Measurements from ENCODE around the gene PIGK. TPM values are rescaled to one million over a fixed set of nuclear protein-coding genes. Genes with fewer than 3 reads are reported as not detected.

Gene PIGK
- total RNA-seq (2022) (22.9 TPM in 2 replicates), Bru-seq, nascent RNA (percentile 58 among the genes with signal in this experiment), BruChase-seq, experiment 1, labeled RNA remaining after a 6-hour chase (percentile 54 among the genes with signal in this experiment), BruChase-seq, experiment 2, labeled RNA remaining after a 2-hour chase (percentile 54 among the genes with signal in this experiment)
- long read RNA-seq, full-length matches to known transcripts = 59 of 71 reads
- long read RNA-seq, partial matches to known transcripts = 2 of 71 reads
- long read RNA-seq, other reads (novel, unspliced or antisense) = 10 of 71 reads

GRCh38 chr1:77219166-77219887 lies at the start of gene PIGK:
Gene PIGK (minus strand): TSS chr1:77219430. CDS start chr1:77219402, 28 bp downstream.
- ChIA-PET CTCF (interaction anchor here (0.5 to 1.7 kb wide), 4 partner anchors 65 to 1079 kb away, joined by 3 to 4 read pairs (median 4); no protein-coding TSS in a partner anchor), POLR2A (interaction anchor here (0.6 to 2.5 kb wide), 16 partner anchors 9 to 1433 kb away, joined by 3 to 8 read pairs (median 4); partner anchors contain the start of gene RABGGTB)
- peak within 1 kb of the TSS; percentile 94 for H3K4me3 Mint-ChIP-seq (ENCODE audit: unreplicated experiment)
- no peaks in the 10 kb centered on the region for H3K27me3 Mint-ChIP-seq (ENCODE audit: insufficient read depth, unreplicated experiment)
- H3K36me3 Mint-ChIP-seq (ENCODE audit: insufficient read depth, unreplicated experiment) = no peaks in the 10 kb centered on the region
- no peaks in the 10 kb centered on the region for H3K9me3 Mint-ChIP-seq (ENCODE audit: unreplicated experiment)
- H3K27ac Mint-ChIP-seq (ENCODE audit: low read depth, unreplicated experiment) = peak within 1 kb of the TSS; percentile 77
- DNase-seq (ENCODE audit: unreplicated experiment) = peak; percentile 88
- intact Hi-C loops (cut with micrococcal nuclease) = loop anchor here (2.0 kb wide), 2 partner anchors 313 to 463 kb away; partner anchors contain the start of gene ZZZ3
- no peak for TF ChIP-seq CTCF (IDR thresholded peaks at IDR 0.05; ENCODE audit: unreplicated experiment)
- no TSS peak for BruUV-seq (replicated peaks)
- peaks cover 23% of the 10 kb centered on the region for H3K4me1 Mint-ChIP-seq (ENCODE audit: insufficient read depth, unreplicated experiment)

- no peak overlapping the region for H3K4me3 Mint-ChIP-seq (ENCODE audit: unreplicated experiment)
- TF ChIP-seq CTCF (IDR thresholded peaks at IDR 0.05; ENCODE audit: unreplicated experiment) = no peak
- H3K27ac Mint-ChIP-seq (ENCODE audit: low read depth, unreplicated experiment) = no peak overlapping the region
- no peak for DNase-seq (ENCODE audit: unreplicated experiment)
- intact Hi-C loops (cut with micrococcal nuclease) = no loop called here
- H3K27me3 Mint-ChIP-seq (ENCODE audit: insufficient read depth, unreplicated experiment) = peaks cover 20% of the 10 kb centered on the region
- no peaks in the 10 kb centered on the region for H3K4me1 Mint-ChIP-seq (ENCODE audit: insufficient read depth, unreplicated experiment)
- CTCF ChIA-PET = interaction anchor here (0.6 kb wide), 1 partner anchor 8 kb away, joined by 3 read pairs; no protein-coding TSS in a partner anchor
- POLR2A ChIA-PET = no interaction called here
- H3K36me3 Mint-ChIP-seq (ENCODE audit: insufficient read depth, unreplicated experiment) = no peaks in the 10 kb centered on the region
- H3K9me3 Mint-ChIP-seq (ENCODE audit: unreplicated experiment) = no peaks in the 10 kb centered on the region
- BruUV-seq (replicated peaks) = no TSS peak
These were observed 47.8 kb upstream of the PIGK start for GRCh38 chr1:77267035-77267434.

DNA sequence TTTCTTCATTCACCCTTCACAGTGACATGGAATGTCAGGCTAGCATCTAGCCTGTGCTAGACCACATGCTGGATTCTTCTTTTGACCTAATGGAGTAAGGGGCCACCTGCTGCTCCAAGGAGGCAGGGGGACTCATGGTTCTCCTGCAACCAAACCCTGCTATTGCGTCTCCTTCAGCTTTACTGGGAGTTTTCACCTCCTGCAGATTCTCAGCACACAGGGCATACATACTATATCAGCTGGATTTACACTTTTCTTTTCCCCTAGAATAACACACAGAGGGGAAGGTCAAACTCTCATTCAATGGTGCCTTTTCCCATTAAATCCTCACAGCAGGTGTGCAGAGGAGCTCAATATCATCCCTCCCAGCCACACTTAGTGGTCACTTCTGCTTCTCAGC lies 46.0 kb upstream of the PIGK start:
- BruUV-seq (replicated peaks) = no TSS peak
- no peaks in the 10 kb centered on the region for H3K9me3 Mint-ChIP-seq (ENCODE audit: unreplicated experiment)
- intact Hi-C loops (cut with micrococcal nuclease) = no loop called here
- no peak overlapping the region for H3K4me3 Mint-ChIP-seq (ENCODE audit: unreplicated experiment)
- ChIA-PET POLR2A (no interaction called here), CTCF (no interaction called here)
- TF ChIP-seq CTCF (IDR thresholded peaks at IDR 0.05; ENCODE audit: unreplicated experiment) = no peak
- no peaks in the 10 kb centered on the region for H3K36me3 Mint-ChIP-seq (ENCODE audit: insufficient read depth, unreplicated experiment)
- peaks cover 24% of the 10 kb centered on the region for H3K27me3 Mint-ChIP-seq (ENCODE audit: insufficient read depth, unreplicated experiment)
- DNase-seq (ENCODE audit: unreplicated experiment) = no peak
- H3K27ac Mint-ChIP-seq (ENCODE audit: low read depth, unreplicated experiment) = no peak overlapping the region
- no peaks in the 10 kb centered on the region for H3K4me1 Mint-ChIP-seq (ENCODE audit: insufficient read depth, unreplicated experiment)

DNA sequence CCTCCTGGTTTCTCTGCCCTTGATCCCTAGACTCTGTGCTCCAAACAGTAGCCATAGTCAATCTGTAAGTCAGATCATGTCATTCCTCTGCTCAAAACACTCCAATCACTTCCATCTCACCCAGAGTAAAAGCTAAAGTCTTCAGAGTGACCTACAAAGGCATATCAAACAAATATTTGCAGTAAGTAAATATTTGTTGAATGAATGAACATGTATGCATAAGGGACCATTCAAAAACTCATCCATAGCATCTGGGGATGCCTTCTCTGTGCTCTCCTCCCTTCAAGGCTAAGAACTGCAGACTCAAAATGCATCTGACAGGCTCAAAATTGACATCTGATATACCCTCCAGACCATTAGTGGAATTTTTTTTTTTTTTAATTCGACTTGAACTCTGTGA lies 44.5 kb upstream of the PIGK start:
- POLR2A ChIA-PET = no interaction called here
- intact Hi-C loops (cut with micrococcal nuclease) = no loop called here
- H3K4me1 Mint-ChIP-seq (ENCODE audit: insufficient read depth, unreplicated experiment) = no peaks in the 10 kb centered on the region
- no peaks in the 10 kb centered on the region for H3K36me3 Mint-ChIP-seq (ENCODE audit: insufficient read depth, unreplicated experiment)
- H3K4me3 Mint-ChIP-seq (ENCODE audit: unreplicated experiment) = no peak overlapping the region
- no peak for DNase-seq (ENCODE audit: unreplicated experiment)
- BruUV-seq (replicated peaks) = no TSS peak
- TF ChIP-seq CTCF (IDR thresholded peaks at IDR 0.05; ENCODE audit: unreplicated experiment) = no peak
- CTCF ChIA-PET = no interaction called here
- no peak overlapping the region for H3K27ac Mint-ChIP-seq (ENCODE audit: low read depth, unreplicated experiment)
- H3K9me3 Mint-ChIP-seq (ENCODE audit: unreplicated experiment) = no peaks in the 10 kb centered on the region
- peaks cover 24% of the 10 kb centered on the region for H3K27me3 Mint-ChIP-seq (ENCODE audit: insufficient read depth, unreplicated experiment)

Measured in MCF 10A (cell line).